ENCODE results near the gene MMP28.

DNA sequence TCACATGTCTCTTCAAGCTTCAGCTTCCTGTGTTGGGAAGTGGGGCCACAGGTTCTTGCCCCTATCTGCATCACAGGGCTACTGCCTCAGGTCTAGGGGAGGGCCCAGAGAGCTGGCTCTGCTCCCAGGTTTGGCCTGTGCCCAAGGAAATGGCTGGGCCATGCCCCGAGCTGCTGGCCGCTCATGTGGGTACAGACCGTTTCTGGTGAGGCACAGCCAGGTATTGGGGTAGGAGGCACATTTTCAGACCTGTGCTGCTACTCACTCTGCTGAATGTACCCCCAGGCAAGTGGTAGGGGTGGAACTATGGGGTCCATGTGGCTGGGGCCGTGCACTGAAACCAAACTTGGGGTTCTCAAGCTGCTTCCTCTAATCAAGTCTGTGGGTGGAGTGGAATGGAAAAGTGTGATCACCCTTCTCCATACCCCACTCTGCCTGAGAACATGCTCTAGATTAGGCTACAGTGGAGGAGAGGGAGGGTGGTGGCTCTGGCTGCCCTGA lies 47.0 kb downstream of the MMP28 start:
- TF ChIP-seq CTCF (IDR thresholded peaks at IDR 0.05) (no peak), EZH2 (IDR thresholded peaks at IDR 0.05; ENCODE audit: borderline replicate concordance, insufficient read depth, low read depth, low read length, poor library complexity, severe bottlenecking) (no peak)
